ENCODE results near the gene GNB5.
"Not testable (repeated sequence)": the region's sequence is repeated elsewhere in the genome, so short reads cannot be mapped to it uniquely, and the experiment has no call there.

The GNB5 gene

DNA sequence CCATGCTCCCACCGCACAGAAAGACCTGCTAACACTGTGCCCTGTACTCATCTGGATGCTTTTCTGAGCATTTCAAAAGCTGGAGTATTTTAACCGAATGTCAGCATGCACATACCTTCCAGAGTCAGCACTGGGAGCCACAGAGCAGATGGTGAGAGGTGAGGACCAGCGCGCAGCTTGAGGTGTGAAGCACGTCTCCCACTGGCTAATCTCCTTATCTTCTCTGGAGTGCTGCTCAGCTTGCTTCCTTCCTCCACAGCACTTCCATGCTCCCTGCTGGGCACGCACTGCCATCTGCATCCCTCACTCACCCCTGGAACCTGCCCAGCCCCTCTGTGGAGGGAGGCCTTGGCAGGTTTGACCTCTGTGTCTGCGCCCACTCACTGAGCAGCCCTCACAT, at the start of gene GNB5:
TSS of gene GNB5 (minus strand) at position 186 of the 400 bp plus-strand sequence. CDS start 6,716 bp downstream, outside the sequence.
- DNase-seq (ENCODE audit: low read depth in 2 of 2): no peak

DNA sequence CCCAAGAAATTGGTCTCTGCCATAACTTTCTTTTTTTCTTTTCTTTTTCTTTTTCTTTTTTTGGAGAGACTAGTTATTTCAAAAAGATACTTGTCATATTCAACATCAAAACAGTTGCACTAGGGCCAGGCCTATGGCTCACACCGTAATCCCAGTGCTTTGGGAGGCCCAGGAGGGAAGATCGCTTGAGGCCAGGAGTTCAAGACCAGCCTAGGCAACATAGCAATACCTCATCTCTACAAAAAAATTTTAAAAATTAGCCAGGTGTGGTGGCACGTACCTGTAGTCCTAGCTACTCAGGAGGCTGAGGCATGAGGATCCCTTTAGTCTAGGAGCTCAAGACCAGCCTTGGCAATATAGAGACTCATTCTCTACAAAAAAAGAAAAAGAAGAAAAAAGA, 49.0 kb upstream of the GNB5 start:
- no peak for DNase-seq (ENCODE audit: low read depth in 2 of 2)

DNA sequence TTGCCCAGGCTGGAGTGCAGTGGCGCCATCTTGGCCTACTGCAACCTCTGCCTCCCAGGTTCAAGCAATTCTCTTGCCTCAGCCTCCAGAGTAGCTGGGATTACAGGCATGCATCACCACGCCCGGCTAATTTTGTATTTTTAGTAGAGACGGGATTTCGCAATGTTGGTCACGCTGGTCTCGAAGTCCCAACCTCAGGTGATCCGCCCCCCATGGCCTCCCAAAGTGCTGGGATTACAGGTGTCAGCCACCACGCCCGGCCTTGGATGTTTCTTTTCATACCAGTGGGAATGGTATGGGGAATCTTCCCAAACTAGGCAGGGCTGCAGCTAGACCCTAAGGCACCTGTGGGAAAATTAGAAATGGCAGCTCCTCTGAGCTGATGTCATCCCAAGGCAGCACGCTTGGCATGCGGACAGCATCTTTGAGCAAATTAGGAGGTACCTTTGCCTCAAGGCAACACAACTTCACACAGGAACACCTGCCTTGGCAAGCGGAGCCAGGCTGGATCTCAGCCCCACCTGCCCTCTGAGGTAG, 47.9 kb upstream of the GNB5 start:
- not testable (repeated sequence) for DNase-seq (ENCODE audit: low read depth in 2 of 2)

DNA sequence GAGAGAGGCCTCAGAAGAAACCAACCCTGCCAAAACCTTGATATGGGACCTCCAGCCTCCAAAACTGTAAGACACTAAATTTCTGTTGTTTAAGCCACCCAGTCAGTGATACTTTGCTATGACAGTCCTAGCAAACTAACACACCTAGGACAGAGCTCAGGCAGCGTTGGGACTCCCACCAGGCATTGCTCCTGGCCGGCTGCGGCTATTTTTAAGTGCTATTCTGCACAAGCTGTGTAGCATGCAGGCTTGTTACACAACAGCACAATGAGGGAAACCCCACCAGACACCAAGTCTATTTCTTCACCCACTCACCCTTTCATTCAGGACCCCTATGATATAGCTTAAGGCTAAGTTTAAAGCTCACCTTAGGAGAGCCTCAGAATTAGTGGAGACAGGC, 47.0 kb upstream of the GNB5 start:
- DNase-seq (ENCODE audit: low read depth in 2 of 2): no peak

DNA sequence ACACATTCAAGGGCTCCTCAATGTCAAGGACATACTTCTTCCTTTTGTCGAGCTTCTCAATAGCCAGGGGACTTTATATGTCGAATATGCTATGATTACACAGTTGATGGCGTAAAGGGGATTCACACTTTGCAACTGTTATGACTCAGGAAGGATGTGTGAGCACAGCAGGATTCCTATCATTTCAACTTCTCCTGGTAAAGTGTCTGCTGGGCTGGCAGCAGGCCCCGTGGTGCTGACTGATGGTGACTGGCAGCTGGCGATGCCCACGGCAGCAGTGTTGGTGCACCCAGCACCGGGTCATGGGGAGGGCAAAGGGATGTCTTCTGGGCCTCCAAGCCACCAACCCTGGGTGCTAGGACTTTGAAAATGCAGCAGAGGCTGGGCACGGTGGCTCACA, 44.8 kb upstream of the GNB5 start:
- no peak for DNase-seq (ENCODE audit: low read depth in 2 of 2)

DNA sequence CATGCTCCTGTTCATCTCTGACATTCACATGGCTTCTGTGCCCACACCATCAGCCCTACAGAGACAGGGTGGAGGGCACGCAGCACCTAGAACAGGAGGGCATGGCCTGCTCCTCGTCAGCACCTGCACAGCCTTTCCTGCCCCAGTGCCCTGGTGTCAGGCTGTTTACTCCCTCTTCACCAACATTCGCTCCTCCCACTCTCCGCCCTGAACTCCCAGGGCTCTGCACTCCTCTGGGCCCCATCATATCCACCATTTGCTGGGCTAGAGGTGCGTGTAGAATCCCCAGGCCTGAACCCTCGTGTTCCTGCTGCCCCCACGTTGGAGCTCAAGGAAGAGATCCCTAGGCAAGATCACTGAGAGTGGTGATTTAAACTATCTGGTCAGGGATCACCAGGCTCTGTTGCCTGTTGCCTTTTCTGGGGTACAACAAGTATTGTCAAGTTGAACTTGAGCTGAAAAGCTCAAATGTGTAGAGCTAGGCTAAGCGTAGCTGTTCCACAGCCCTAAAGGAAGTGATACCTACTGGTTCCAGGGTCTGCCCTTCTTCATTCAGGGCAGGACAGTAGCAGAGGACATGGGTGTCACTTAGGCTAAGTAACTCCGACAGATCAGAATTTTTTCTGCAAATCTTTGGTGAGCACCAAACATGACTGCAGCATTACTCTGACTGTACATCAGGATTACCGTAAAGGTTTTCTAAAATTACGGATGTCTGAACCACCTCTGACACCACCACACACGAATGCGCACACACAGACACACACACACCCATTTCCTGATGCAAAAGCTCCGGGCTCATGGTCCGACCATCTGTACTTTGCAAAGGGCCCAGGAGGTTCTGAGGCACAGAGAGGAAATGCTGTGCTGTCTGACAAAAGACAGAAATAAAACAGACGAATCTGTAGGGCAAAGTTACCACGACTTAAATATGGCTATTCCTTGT, 43.7 kb upstream of the GNB5 start:
- peak in 1 of 2 donors; percentile 15 for DNase-seq (ENCODE audit: low read depth in 2 of 2)

DNA sequence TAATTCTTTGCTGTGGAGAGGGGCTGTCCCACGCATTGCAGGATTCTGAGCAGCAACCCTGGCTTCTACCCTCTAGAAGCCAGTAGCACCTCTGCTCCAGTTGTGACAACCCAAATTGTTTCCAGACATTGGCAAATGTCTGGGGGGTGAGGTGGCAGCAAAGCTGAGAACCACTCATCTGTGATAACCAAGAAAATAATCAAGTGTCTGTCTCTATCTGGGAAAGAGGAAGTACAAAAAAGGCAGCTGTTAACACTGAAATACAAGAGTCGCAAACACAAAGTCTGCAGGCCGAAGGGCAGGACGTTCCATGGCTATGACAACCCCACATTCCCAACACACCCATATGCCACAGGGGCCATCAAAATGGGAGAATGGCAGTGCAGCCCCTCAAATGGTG, 42.2 kb upstream of the GNB5 start:
- DNase-seq (ENCODE audit: low read depth in 2 of 2): no peak

DNA sequence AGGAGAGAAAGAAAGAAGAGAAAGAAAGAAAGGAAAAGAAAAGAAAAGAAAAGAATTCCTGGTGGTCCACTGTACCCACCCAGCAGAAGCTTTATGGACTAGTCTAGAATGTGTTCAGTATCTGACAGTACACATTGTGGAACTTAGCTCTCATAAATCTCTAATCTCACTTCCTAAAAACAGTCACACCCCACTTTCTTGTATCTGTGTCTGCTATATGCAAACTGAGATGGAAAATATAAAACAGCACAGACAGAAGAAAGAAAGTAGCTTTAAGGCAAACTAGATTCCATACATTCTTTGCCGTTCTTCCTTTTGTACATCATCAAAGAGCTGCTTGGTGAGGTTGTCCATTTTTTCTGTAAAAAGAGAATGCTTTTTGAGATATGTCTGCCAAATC, 41.1 kb upstream of the GNB5 start:
- DNase-seq (ENCODE audit: low read depth in 2 of 2): no peak

DNA sequence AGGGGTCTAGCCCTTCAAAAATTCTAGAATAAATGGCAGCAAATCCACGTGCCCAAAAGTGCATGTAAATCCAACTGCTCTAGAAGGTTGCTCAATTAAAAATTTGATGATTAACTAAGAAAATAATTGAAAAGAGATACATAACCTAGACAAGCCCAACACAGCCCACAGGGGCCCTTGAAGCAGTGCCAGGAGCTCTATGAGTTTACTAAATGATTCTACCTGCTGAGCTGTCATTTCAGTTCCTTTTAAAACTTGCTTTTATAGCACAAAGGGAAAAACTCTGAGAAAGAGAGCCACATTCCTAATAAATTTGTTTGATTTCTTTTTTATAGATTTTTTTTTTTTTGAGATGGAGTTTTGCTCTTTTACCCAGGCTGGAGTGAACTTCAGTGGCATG, 38.9 kb upstream of the GNB5 start:
- no peak for DNase-seq (ENCODE audit: low read depth in 2 of 2)

DNA sequence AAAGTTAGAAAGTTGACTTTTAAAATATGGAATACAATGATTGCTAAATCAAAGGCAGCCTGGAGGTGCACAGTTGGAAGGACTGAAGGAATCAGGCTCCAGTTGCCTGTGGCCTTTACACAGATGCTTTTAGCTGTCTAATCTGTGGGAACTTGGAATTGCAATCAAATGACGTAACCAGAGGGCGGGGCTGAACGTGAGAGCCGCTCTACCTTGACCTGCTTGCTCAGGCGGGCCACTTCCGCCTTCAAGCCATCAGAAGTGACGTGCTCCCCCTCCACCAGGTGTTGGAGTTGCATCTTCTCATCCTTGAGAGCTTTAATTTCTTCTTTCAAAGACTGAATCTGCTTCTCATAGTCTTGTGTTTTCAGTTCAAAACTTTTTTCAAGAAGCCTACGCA, 37.7 kb upstream of the GNB5 start:
- DNase-seq (ENCODE audit: low read depth in 2 of 2): no peak

DNA sequence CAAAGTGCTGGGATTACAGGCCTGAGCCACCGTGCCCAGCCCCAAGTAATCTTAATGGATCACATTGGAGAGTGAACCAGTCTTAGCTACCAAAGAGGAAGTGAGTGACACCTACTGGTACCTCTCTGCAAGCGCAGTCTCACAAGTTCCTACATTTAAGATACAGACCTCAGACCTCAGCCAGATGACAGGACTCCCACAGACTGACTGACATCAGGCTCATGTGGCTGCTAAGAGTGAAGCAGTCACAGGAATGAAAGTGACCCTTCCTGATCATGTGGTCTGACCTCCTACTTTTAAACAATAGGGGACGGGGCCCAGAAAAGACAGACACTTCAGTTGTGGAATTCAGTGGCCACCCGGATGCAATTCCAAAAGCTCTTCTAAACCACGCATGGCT, 36.3 kb upstream of the GNB5 start:
- DNase-seq (ENCODE audit: low read depth in 2 of 2): peak; percentile 38 to 53

DNA sequence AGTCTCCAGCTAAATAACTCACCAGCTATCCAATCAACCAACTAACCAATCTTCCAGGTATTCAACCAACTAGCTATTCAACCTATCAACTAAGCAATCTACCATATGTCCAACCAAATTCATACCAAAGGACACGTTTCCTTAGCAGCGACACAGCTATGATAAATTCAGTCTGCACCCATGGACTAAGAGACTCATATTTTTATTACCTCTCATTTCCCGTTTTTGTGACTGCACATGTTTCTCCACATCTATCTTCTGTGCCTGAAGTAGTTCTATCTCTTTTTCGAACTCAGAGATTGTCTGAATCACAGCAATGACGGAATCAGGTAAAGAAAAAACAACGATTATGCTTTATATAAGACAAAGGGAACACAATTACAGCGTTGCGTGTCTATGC, 34.0 kb upstream of the GNB5 start:
- no peak for DNase-seq (ENCODE audit: low read depth in 2 of 2)

DNA sequence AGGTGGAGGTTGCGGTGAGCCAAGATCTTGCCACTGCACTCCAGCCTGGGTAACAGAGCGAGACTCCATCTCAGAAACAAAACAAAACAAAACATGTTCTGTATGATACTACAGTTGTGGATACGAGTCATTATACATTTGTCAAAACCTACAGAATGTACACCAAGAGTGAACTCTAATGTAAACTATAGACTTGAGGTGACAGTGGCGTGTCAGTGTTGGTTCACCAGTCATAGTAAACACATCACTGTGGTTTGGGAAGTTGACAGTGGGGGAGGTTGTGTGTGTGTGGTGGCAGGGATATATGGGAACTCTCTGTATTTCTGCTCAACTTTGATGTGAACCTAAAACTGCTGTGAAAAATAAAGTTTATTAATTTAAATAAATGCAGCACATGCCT, 33.0 kb upstream of the GNB5 start:
- no peak for DNase-seq (ENCODE audit: low read depth in 2 of 2)

DNA sequence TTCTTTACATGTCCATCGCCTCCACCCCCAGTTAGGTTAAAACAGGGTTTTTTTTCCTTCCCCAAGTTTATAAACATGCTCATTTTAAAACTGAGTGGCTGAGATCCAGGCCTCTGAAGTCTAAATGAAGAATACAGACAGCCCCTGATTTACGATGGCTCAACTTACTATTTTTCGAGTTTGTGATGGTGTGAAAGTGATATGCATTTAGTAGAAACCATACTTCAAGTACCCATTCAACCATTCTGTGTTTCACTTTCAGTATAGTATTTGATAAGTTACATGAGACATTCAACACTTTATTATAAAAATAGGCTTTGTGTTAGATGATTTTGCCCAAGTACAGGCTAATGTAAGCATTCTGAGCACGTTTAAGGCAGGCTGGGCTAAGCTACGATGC, 30.5 kb upstream of the GNB5 start:
- DNase-seq (ENCODE audit: low read depth in 2 of 2): no peak

DNA sequence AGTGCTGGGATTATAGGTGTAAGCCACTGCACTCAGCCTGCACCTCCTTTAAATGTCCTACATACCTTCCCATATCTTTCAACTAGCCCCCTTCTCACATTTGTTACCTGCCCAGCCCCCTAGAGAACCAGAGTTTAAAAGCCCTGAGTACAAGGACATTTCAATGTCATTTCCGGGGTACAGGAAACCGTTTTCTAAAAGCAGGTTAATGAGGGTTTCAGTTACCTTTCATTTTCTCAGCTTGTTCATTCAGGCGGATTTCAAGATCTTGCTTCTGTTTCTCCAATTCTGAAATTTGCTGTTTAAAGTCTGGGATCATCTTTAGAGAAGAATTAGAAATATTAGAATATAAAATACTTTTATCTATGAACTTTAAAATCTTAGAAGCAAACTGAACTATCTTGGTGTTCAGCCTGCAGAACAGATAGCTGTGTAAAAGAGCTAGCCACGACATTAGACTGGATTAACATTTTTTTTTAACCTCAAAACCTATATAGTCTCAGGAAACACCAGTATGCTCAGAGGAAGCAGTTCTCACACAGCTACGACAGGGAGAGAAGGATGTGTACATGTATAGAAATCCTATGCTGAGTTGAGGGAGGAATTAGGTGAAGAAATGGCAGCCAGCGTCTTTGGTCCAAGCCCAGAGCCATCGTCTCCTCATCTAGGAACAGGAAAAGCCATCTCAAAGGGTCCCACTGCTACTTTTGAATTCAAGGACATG, 29.9 kb upstream of the GNB5 start:
- no peak for DNase-seq (ENCODE audit: low read depth in 2 of 2)

DNA sequence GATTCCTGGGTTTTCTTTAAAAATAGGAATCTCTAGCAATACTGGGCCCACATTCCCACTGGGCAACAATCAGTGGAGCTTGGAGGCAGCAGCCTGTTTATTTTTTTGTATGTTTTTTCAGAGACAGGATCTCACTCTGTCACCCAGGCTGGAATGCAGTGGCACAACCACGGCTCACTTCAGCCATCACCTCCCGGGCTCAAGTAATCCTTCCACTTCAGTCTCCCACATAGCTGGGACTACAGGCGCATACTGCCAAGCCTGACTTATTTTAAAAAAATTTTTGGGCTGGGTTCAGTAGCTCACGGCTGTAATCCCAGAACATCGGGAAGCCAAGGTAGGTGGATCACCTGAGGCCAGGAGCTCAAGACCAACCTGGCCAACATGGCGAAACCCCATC, 29.1 kb upstream of the GNB5 start:
- DNase-seq (ENCODE audit: low read depth in 2 of 2): no peak

DNA sequence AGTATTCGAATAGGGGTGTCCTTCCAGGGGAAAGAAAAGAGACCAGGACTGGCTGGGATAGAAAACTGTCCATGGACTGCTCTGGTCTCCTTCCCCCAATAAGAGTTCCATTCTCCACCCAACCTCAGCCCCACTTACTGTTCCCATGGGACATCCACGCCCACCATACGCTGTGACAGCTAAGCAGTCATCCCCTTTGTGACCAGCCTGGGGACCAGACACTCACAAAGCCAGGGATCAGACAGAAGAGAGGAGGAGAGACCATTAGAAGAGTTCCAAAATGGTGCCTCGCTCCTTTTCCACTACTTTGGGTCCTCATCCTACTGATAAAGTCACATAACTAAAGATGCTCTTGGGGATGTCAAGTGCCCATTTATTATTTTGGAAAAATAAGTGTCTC, 27.6 kb upstream of the GNB5 start:
- DNase-seq (ENCODE audit: low read depth in 2 of 2): no peak

DNA sequence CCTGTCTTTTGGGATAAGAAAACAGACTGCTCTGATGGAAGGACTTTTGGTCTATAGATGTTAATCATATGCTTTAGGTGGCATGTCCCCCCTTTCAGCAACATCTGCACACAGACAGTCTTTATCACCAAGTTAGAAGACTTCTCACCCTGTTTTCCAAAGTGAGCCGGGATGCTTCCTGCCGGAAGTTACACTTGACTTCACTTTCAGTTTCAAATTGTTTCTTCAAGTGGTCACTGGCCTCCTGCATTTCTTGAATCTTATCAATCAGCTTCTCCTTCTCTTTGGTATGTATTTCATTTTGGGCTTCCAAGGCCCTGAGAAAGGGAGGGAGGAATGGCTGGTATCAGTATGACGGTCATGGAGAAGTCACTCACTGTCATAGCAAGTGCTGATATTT, 27.2 kb upstream of the GNB5 start:
- DNase-seq (ENCODE audit: low read depth in 2 of 2): no peak

DNA sequence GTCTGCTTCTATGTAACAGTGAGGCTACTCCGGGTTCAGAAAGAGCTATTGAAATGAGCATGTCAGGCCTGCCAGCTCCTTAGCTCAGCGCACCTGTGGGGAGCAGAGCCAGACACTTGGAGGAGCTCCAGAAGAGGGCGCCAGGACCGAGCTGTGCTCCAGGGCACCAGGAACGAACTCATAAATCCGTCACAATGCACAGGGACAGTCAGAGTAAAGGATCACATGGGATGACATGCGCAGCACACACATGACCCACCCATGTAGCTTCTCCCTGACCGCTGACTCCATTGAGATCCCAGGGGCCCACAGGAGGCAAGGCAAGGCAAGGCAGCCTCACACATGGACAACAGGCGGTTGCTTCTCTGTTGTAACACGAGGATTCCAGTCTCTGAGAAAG, 26.0 kb upstream of the GNB5 start:
- no peak for DNase-seq (ENCODE audit: low read depth in 2 of 2)

DNA sequence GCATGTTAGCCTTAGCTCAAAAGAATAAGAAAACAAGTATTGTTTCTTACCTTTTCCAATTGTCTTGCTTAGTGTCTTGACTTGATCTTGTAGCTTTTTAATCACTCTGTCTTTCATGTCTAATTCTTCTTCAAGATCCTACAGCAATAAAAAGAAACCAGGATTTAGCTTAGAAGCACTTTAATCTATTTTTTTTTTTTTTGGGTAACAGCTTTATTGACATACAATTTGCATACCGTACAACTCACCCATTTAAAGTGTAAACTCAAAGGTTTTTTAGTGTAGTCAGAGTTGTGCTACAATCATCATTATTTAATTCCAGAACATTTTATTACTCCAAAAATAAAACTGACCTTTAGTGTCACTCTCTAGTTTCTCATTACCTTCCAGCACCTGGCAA, 23.4 kb upstream of the GNB5 start:
- DNase-seq (ENCODE audit: low read depth in 2 of 2): no peak

DNA sequence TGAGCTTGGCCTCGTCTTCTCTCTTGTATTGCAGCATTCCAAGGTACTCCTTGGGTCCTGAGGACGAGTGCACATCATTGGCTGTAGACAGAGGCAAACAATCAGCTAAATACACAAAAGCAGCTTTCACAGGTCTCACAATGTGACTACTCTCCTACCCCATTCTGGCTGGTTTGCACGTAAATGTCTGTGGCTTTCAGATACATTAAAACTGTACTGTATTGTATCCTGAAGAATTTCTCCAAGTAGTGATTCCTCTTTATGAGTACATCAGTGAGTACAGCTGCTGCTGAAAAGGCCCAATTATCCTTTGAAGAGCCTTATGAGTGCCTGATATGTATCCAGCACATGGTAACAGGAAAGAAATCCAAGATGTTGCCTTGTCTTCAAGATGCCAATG, 22.0 kb upstream of the GNB5 start:
- no peak for DNase-seq (ENCODE audit: low read depth in 2 of 2)

DNA sequence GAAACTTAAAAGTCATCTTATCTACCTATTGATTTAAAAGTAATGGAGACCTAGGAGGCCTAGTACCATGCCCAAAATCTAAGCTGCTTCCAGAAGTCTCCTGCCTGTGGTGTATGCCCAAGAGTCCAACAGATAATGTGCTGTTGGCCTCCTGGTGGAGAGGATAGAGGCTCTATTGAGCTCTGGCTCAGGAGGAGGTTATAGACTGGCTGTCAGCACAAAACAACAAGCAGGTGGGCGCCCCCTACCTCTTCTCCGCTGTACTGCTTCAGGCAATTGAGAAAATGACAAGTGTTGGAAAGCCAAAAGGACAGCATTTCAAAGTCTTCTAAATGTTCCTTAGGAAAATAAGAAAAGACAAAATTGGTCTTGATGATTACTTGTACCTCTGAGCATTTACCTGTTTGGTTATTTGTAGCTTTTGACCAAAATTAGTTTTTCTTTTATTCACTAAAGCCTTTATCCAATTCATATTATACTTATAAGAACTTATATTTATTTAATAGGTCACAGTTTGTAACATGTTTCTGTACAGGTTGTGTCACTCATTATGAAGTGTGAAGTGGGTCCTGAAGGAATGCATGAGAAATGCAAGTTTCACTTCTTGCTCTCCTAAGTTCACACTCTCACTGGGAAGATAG, 17.2 kb upstream of the GNB5 start:
- DNase-seq (ENCODE audit: low read depth in 2 of 2): peak; percentile 53 to 71

Measured in activated CD4-positive, alpha-beta T cell treated with anti-CD3 and anti-CD28 coated beads for 24 hours (primary cell).